T-helper 17 cell (primary cell): ENCODE measurements around the gene SHROOM2. TPM values are rescaled to one million over a fixed set of nuclear protein-coding genes. Genes with fewer than 3 reads are reported as not detected.

Source experiments
- ATAC-seq: fragments of 150-1000 bp; cut with Tn5 transposase; 2 replicates; pipeline ENCODE4 v1.10.0; 2021; ENCODE audit warnings: mild to moderate bottlenecking, moderate library complexity
- DNase-seq, 3 donors: peaks; one replicate each; pipeline versions ENCODE4 v3.0.0 to v3.0.0-alpha.2; 2020 to 2021
- H3K9me3 ChIP-seq: one replicate; pipeline ENCODE4 v1.7.0; 2013; ENCODE audit warnings: low read length, mild to moderate bottlenecking; ENCODE audit not compliant: control insufficient read depth, poor library complexity, severe bottlenecking
- H3K27ac Mint-ChIP-seq: one replicate; pipeline ENCODE4 v1.8.0; 2022; ENCODE audit warnings: mild to moderate bottlenecking, moderate library complexity, mixed read lengths
- H3K27me3 Mint-ChIP-seq: one replicate; pipeline ENCODE4 v1.8.0; 2022; ENCODE audit warnings: mixed read lengths
- H3K36me3 Mint-ChIP-seq: one replicate; pipeline ENCODE4 v1.8.0; 2022; ENCODE audit warnings: low read depth, mixed read lengths
- H3K4me1 Mint-ChIP-seq: one replicate; pipeline ENCODE4 v1.8.0; 2022; ENCODE audit warnings: mild to moderate bottlenecking, mixed read lengths
- H3K4me3 Mint-ChIP-seq: one replicate; pipeline ENCODE4 v1.8.0; 2022; ENCODE audit warnings: mild to moderate bottlenecking, moderate library complexity, mixed read lengths
- total RNA-seq, 4 donors: library from RNA in 2 of 4; stranded (reverse) in 2 of 4; gene quantifications; one replicate each; pipeline ENCODE4 v1.2.3 and lab custom pipeline; 2022 to 2026

SHROOM2 gene
- total RNA-seq, 2 donors from 2014 or later: not detected

DNA sequence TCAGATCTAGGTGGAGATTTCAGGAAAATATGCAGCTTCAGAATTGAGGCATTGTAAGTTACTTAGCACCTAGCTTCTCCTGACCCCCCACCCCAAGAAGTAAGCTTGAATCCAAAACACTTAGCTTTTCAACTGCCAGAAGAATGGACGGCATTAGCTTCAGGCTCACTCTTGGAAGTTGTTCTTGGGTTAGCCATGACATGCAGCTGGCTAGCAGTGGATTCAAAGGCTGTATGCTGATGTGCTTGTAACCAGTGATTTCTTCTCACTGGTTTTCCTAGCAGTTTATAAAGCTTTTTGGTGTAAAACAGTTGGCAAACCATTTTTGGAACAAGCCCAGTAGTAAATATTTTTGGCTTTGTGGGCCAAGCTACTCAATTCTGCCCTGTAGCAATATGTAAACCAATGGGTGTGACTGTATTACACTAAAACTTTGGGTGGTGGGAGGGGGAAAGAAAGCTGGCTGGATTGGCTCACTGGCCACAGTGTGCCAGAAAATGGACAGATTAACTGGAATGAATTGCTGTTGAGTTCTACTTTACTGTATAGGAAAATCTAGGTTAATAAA lies 85.6 kb downstream of the SHROOM2 start:
- Mint-ChIP-seq H3K27ac (no peak overlapping the region), H3K4me1 (peaks cover 3% of the 10 kb centered on the region), H3K36me3 (no peaks in the 10 kb centered on the region), H3K4me3 (no peak overlapping the region), H3K27me3 (peaks cover 20% of the 10 kb centered on the region)
- no peak for DNase-seq
- H3K9me3 ChIP-seq: no peaks in the 10 kb centered on the region
- ATAC-seq: no peak

DNA sequence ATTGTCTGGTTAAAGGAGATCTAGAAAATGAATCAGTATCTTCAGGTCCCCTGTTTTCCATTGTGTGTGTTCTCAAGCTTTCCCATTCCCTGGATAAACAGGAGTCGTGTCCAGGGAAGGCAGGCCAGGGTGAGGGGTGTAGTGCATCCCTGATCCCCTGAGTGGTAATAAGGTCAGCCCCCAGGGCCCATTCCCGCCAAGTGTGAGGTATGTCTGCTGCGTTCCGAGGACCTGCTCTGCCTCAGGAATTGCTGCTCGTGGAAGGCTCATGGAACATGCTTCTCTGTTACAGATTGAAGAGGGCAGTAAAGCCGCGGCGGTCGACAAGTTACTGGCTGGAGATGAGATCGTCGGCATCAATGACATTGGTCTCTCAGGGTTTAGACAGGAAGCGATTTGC lies 87.1 kb downstream of the SHROOM2 start:
- peaks cover 14% of the 10 kb centered on the region for H3K27me3 Mint-ChIP-seq
- no peak overlapping the region for H3K4me3 Mint-ChIP-seq
- DNase-seq (no peak), ATAC-seq (no peak)
- H3K4me1 Mint-ChIP-seq: peaks cover 3% of the 10 kb centered on the region
- H3K9me3 ChIP-seq: no peaks in the 10 kb centered on the region
- no peak overlapping the region for H3K27ac Mint-ChIP-seq
- H3K36me3 Mint-ChIP-seq: no peaks in the 10 kb centered on the region

DNA sequence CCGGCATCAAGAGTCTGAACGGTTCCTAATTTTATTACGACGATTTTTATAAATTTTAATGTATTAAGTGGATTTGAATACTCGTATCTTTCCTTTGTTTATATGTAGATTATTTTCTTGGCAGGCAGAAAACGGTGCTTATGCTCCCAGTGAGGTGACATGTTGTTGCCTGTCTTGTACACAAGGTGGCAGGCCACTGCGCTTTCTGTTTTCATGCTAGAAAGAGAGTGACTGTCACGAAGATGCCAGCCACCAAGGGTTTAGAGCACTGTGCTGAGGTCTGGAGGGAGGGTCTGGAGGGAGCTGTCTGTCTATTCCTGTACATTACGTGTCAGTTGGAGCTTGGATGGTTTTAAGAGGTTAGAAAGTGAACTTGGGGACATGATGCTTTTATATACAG lies 87.7 kb downstream of the SHROOM2 start:
- H3K27me3 Mint-ChIP-seq: peaks cover 14% of the 10 kb centered on the region
- H3K4me3 Mint-ChIP-seq: no peak overlapping the region
- no peaks in the 10 kb centered on the region for H3K9me3 ChIP-seq
- ATAC-seq: peak; percentile 60
- peaks cover 3% of the 10 kb centered on the region for H3K4me1 Mint-ChIP-seq
- peak in 2 of 3 donors; percentile 10 to 12 for DNase-seq
- no peaks in the 10 kb centered on the region for H3K36me3 Mint-ChIP-seq
- no peak overlapping the region for H3K27ac Mint-ChIP-seq

DNA sequence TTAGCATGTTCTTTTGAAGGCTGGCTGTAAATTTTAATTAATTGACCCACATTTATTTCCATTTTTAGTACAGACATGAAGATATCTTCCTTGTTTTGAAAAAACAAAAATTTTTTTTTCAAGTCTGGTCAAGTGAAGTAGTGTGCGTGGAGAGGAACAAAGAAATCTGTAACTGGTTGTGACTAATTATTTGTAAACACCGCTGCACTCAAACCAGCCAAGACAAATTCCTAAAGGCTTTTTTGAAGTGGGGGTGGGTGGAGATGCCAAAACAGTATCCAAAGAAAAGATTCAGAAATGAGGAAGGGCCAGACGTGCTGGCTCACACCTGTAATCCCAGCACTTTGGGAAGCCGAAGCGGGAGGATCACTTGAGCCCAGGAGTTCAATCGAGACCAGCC lies 88.3 kb downstream of the SHROOM2 start:
- H3K4me1 Mint-ChIP-seq: peaks cover 3% of the 10 kb centered on the region
- H3K36me3 Mint-ChIP-seq: no peaks in the 10 kb centered on the region
- ATAC-seq (no peak), DNase-seq (no peak)
- no peak overlapping the region for H3K27ac Mint-ChIP-seq
- H3K9me3 ChIP-seq: no peaks in the 10 kb centered on the region
- no peak overlapping the region for H3K4me3 Mint-ChIP-seq
- peaks cover 15% of the 10 kb centered on the region for H3K27me3 Mint-ChIP-seq

DNA sequence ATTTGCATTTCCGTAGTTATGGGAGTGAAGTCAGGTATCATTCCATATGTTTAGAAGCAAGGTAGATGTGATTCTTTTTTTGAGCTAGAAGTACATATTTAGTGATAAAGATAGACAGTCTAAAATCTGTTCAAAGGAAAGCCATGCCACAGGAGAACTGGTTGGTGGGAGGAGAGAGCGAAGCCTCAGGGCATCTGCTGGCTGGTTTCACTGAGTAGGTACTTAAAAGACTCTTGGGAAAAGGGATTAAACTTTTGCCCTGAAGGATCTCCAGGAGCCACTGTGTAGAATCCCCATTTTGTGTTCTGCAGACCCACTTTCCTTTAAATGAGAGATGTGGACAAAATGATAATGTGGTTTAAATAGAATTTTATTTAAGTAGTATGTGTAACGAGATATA lies 89.6 kb downstream of the SHROOM2 start:
- H3K9me3 ChIP-seq: no peaks in the 10 kb centered on the region
- Mint-ChIP-seq H3K36me3 (no peaks in the 10 kb centered on the region), H3K27ac (no peak overlapping the region), H3K4me3 (no peak overlapping the region), H3K4me1 (peaks cover 3% of the 10 kb centered on the region), H3K27me3 (peaks cover 22% of the 10 kb centered on the region)
- no peak for ATAC-seq
- DNase-seq: no peak

DNA sequence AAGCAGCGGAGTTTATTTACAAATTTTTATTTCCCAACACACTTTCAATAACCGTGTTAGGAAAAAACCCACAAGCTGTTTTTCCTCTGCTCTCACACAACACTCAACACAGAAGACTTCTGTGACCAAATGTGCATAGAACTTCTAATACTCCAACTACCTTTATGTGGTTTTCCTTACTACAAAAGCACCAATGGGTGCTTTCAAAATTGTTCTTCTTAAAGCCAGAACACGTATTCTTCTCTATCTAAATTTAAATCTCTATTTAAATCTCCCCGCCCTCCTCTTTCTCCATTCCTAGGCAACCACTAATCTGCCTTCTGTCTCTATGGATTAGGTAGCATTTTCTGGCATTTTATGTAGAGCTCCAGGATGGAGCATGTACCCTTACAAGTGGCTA lies 90.0 kb downstream of the SHROOM2 start:
- Mint-ChIP-seq H3K36me3 (no peaks in the 10 kb centered on the region), H3K27ac (no peak overlapping the region), H3K27me3 (peaks cover 22% of the 10 kb centered on the region), H3K4me3 (no peak overlapping the region), H3K4me1 (peaks cover 3% of the 10 kb centered on the region)
- H3K9me3 ChIP-seq: no peaks in the 10 kb centered on the region
- DNase-seq (no peak), ATAC-seq (no peak)

DNA sequence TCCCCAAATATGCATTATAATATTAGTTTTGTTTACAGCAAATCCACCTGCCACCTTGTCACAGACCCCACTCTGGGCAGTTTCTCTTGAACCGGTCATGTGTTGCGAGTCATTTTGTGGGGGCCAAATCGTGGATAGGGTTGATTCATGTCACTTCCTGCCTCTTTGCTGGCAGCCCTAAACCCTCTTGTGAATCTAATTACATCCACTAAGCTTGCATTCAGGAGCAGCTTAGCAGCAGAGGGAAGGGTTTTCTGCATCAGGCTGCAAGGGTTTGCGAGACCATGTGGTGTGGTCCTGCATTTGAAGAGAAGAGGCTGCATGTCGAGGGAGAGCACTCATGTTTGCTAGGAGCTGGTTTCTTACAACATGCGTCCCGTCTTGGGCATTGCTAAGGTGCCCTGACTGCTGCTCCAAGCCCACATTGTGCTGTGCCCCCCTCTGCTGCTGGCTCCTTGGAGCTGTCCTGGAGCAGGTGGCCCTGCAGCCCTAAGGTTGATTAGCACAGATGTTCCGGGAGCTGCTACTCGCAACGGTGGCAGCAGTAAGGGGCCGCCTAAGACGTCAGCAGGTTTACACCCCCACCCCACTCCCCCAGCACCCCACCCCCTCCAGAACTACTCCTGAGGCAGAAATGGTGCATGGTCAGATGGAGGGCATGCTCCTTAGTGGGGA lies 92.1 kb downstream of the SHROOM2 start:
- ATAC-seq (no peak), DNase-seq (no peak)
- Mint-ChIP-seq H3K36me3 (no peaks in the 10 kb centered on the region), H3K27ac (no peak overlapping the region), H3K27me3 (peaks cover 30% of the 10 kb centered on the region), H3K4me1 (peaks cover 3% of the 10 kb centered on the region), H3K4me3 (no peak overlapping the region)
- no peaks in the 10 kb centered on the region for H3K9me3 ChIP-seq

DNA sequence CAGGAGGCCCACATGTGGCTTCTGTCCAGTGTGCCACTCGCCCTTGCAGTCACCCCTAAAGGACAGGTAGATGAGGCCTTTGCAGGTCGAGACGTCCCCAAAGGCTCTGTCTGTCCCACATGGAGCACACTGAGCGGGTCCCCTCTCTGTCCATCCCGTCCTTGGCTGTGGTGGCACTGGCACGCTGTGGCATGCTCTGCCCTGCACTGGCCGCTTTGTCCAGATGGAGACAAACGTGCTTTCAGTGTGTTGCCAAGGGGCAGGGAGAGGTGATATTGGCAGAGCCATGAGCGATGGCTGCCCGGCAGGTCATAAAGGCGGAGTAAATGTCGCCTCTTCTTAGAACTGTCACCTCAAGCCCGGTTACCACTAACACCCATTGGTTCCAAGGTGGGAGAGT lies 94.0 kb downstream of the SHROOM2 start:
- Mint-ChIP-seq H3K4me3 (no peak overlapping the region), H3K27me3 (peaks cover 31% of the 10 kb centered on the region), H3K36me3 (peaks cover 2% of the 10 kb centered on the region), H3K4me1 (no peaks in the 10 kb centered on the region), H3K27ac (no peak overlapping the region)
- ATAC-seq (no peak), DNase-seq (no peak)
- H3K9me3 ChIP-seq: no peaks in the 10 kb centered on the region

DNA sequence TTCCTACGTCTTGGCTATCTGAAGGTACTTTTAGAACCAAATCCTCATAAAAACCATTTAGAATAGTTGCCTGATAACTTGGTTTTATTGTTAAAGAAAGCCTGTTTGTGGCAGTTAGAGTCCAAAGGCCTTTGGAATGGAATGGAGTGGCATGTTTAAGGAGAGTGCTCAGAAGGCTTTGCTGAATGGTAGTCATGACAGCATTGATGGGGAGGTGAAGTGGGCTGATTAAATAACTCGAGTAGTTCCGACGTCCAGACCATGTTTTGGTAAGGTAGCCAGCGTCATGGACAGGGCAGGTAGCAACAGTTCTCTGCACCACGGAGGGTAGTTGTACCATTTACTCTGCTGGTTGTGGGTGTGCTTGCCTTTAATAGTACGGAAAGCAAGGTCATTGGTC lies 94.6 kb downstream of the SHROOM2 start:
- H3K27me3 Mint-ChIP-seq: peaks cover 26% of the 10 kb centered on the region
- H3K4me1 Mint-ChIP-seq: no peaks in the 10 kb centered on the region
- no peaks in the 10 kb centered on the region for H3K9me3 ChIP-seq
- no peak overlapping the region for H3K27ac Mint-ChIP-seq
- no peak for ATAC-seq
- no peak for DNase-seq
- H3K4me3 Mint-ChIP-seq: no peak overlapping the region
- peaks cover 2% of the 10 kb centered on the region for H3K36me3 Mint-ChIP-seq

DNA sequence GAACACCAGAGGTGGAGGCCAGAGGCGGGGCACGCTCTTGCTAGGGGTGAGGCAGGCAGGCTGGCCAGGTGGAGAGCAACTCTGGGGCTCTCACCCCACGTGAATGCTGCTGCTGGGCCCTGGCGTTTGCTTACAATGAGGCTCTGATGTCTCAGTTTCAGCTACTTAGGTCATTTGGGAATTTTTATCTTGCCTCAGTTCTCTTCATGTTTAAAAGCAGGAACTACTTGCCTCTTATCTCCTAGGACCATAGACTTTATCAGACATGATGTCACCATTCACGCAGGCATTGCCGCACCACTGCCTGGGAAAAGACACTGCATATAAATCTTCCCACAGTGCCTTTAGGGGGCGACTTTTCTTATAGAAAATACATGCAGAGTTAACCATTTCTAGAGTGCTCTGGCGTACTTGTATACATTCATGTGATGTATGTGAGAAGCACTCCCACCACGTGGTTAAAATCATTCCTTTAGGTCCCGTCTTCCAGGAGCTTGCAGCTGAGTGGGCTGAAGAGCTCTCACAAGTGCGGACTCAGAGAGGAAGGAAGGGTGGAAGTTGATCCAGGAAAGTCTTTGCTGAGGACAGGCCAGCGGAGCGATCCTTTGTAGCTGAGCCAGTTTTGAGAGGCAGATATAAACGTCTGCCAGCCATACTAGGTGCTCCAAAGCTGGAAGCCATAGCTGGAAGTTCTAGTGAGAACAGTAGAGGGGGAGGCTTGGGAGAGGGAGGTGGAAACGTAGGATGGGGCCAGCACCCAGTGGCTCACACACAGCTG lies 96.6 kb downstream of the SHROOM2 start:
- no peak overlapping the region for H3K4me3 Mint-ChIP-seq
- no peak overlapping the region for H3K27ac Mint-ChIP-seq
- H3K4me1 Mint-ChIP-seq: no peaks in the 10 kb centered on the region
- ATAC-seq: no peak
- DNase-seq: no peak
- H3K9me3 ChIP-seq: no peaks in the 10 kb centered on the region
- H3K36me3 Mint-ChIP-seq: peaks cover 2% of the 10 kb centered on the region
- peaks cover 19% of the 10 kb centered on the region for H3K27me3 Mint-ChIP-seq

DNA sequence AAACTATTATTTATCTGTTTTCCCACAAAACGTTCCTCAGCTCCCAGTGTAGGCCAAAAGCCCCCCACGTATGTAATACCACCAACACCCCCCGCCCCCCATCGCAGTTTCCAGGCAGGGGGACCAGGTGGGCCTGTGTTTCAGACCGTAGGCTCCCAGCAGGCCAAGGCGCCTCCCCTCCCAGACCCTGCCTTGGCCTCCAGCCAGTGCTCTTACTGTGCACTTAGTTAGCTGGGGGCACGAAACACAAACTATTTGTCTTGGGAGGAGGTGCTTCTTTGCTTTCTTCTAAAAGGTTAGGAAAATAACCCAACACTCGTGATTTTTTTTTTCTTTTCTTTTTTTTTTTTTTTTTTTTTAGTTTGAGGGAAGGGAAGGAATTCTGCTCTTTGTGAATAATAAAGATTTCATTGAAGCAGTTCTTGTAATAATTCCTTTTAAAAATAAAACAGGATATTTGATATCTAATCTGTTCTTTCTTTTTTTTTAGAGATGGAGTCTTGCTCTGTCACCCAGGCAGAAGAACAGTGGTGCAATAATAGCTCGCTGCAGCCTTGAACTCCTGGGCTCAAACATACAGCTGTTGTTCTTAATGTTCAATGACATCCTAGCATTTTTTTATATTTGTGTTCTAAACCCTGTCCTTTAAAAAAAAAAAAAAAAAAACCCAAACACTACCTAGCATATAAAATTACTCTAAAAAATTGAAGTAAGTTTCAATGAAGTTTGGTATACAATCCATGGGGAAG lies 98.0 kb downstream of the SHROOM2 start:
- H3K36me3 Mint-ChIP-seq: peaks cover 2% of the 10 kb centered on the region
- H3K27me3 Mint-ChIP-seq: peaks cover 28% of the 10 kb centered on the region
- H3K4me3 Mint-ChIP-seq: no peak overlapping the region
- H3K9me3 ChIP-seq: no peaks in the 10 kb centered on the region
- H3K27ac Mint-ChIP-seq: no peak overlapping the region
- ATAC-seq (no peak), DNase-seq (no peak)
- no peaks in the 10 kb centered on the region for H3K4me1 Mint-ChIP-seq

DNA sequence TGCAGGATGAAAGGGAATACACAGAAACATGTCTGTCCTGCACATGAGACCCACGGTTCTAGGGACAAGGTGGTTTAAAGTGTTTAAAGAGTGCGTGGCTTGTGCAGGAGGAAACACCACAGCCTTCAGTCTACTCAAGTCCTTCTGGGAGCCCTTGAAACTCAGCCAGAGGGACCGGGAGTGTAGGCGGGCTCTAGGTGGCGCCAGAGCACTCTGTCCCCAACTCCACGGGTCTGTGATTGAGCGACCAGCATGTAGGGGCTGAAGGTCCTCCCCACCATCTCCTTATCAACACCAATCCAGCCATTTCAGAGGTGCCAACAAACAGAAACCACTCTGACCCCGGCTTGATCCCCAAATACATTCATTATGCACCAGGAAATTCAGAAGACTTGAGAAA lies 98.9 kb downstream of the SHROOM2 start:
- H3K4me3 Mint-ChIP-seq: no peak overlapping the region
- no peak overlapping the region for H3K27ac Mint-ChIP-seq
- H3K9me3 ChIP-seq: no peaks in the 10 kb centered on the region
- ATAC-seq (peak; percentile 65), DNase-seq (peak; percentile 9 to 22 (median 11))
- peaks cover 2% of the 10 kb centered on the region for H3K36me3 Mint-ChIP-seq
- H3K27me3 Mint-ChIP-seq: peaks cover 21% of the 10 kb centered on the region
- H3K4me1 Mint-ChIP-seq: no peaks in the 10 kb centered on the region

DNA sequence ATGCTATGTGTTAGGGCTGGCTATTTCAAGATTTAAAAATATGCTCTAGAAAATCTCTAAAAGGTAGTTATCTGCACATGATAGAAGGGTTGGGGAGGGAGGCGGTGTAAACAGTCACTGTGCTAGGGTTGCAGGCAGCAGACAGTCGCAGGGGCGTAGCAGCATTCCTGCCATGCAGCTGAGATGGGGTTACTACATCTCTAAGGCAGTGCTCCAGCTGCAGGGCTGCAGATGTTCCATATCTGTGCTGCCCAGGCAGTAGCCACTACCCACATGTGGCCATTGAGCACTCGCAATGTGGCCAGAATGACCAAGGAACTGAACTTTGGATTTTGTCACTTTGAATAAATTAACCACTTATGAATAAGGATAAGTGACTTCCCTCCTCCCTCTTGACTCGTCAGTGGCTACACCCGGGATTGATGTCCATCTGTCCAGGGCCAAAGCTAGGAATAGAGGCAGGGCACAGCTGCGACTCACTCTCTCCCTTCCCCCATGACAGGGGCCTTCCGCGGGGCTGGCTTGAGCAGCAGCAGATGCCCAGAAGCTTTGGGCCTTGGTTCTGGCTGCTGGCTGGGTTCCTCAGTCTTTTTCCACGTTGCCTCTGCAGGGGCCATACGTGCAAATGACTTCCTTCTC lies 101.5 kb downstream of the SHROOM2 start:
- Mint-ChIP-seq H3K4me1 (no peaks in the 10 kb centered on the region), H3K27ac (no peak overlapping the region), H3K27me3 (peaks cover 17% of the 10 kb centered on the region), H3K4me3 (no peak overlapping the region), H3K36me3 (peaks cover 4% of the 10 kb centered on the region)
- DNase-seq (no peak), ATAC-seq (no peak)
- H3K9me3 ChIP-seq: no peaks in the 10 kb centered on the region
